Osteoblast (primary cell): ENCODE data around the gene FHIT. TPM values are rescaled to one million over a fixed set of nuclear protein-coding genes. Genes with fewer than 3 reads are reported as not detected.

Experiments used
- DNase-seq: peaks from one replicate; pipeline ENCODE4 v3.0.0; 2011; ENCODE audit warnings: low spot score, mixed read lengths; ENCODE audit not compliant: insufficient read length; ENCODE audit errors: missing footprints
- H2AFZ ChIP-seq: 2 replicates; pipeline ENCODE4 v1.6.0; 2011; ENCODE audit warnings: mild to moderate bottlenecking, low read length
- H3K27ac ChIP-seq: 2 replicates; pipeline ENCODE4 v1.5.1; 2011; ENCODE audit warnings: mild to moderate bottlenecking, low read depth, low read length, moderate library complexity
- H3K27me3 ChIP-seq: 2 replicates; pipeline ENCODE4 v1.6.0; 2012; ENCODE audit warnings: mild to moderate bottlenecking, control low read depth, inconsistent platforms, low read length, moderate library complexity; ENCODE audit not compliant: insufficient read depth
- H3K36me3 ChIP-seq: 2 replicates; pipeline ENCODE4 v1.5.1; 2011; ENCODE audit warnings: mild to moderate bottlenecking, low read length, control low read depth, moderate library complexity; ENCODE audit not compliant: insufficient read depth
- H3K4me1 ChIP-seq: 2 replicates; pipeline ENCODE4 v1.5.1; 2011; ENCODE audit warnings: mild to moderate bottlenecking, low read length, control low read depth, moderate library complexity; ENCODE audit not compliant: insufficient read depth
- H3K4me2 ChIP-seq: 2 replicates; pipeline ENCODE4 v1.6.0; 2011; ENCODE audit warnings: mild to moderate bottlenecking, low read length; ENCODE audit not compliant: insufficient read depth
- H3K4me3 ChIP-seq: fragments of 200-600 bp; sonication (generic); 3 replicates; pipeline ENCODE4 v1.5.1; 2012; ENCODE audit warnings: mild to moderate bottlenecking, low read length, inconsistent platforms; ENCODE audit not compliant: insufficient read depth
- H3K79me2 ChIP-seq: 2 replicates; pipeline ENCODE4 v1.6.0; 2012; ENCODE audit warnings: mild to moderate bottlenecking, low read length, control low read depth, inconsistent platforms; ENCODE audit not compliant: insufficient read depth
- H3K9me3 ChIP-seq: 2 replicates; pipeline ENCODE4 v1.5.1; 2011; ENCODE audit warnings: low read depth, low read length, control low read depth
- H4K20me1 ChIP-seq: 2 replicates; pipeline ENCODE4 v1.6.0; 2012; ENCODE audit warnings: mild to moderate bottlenecking, low read length, control low read depth; ENCODE audit not compliant: insufficient read depth
- total RNA-seq: library from RNA; depleted of rRNA; stranded (reverse); fragments of >200 nt; gene quantifications from 2 replicates; pipeline ENCODE4 v1.2.3, GENCODE V29; 2012
- TF ChIP-seq, protein P1 (sequence below): IDR thresholded peaks from 2 replicates; pipeline ENCODE4 v1.5.1; 2011; ENCODE audit warnings: mild to moderate bottlenecking, low read depth, low read length, moderate library complexity; ENCODE audit errors: extremely low read depth

FHIT gene
- total RNA-seq, 1 donor = 3.3 TPM

DNA sequence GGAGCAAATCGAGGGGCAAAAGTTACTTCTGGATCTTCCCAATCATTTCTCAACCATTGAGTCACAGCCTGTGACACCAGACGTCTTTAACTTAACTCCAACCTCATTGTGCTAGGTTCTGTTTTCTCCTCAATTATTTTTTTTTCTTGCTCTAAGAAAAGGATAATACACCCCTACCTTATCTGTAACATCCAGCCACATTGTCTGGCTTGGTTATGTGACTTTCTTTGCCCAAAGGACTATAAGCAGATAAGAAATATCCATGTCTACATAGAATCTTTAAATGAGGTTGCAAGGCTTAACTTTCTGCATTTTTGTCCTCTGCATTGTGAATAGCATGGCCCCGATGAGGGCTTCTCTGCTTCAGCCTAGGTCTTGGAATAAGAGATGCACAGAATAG lies 1419.0 kb downstream of the FHIT start:
- no peak overlapping the region for H2AFZ ChIP-seq
- no peaks in the 10 kb centered on the region for H3K9me3 ChIP-seq
- DNase-seq = no peak
- H3K27me3 ChIP-seq = no peaks in the 10 kb centered on the region
- H4K20me1 ChIP-seq = no peaks in the 10 kb centered on the region
- H3K27ac ChIP-seq = no peak overlapping the region
- no peaks in the 10 kb centered on the region for H3K36me3 ChIP-seq
- H3K79me2 ChIP-seq = no peaks in the 10 kb centered on the region
- no peak overlapping the region for H3K4me2 ChIP-seq
- TF ChIP-seq, protein P1, sequence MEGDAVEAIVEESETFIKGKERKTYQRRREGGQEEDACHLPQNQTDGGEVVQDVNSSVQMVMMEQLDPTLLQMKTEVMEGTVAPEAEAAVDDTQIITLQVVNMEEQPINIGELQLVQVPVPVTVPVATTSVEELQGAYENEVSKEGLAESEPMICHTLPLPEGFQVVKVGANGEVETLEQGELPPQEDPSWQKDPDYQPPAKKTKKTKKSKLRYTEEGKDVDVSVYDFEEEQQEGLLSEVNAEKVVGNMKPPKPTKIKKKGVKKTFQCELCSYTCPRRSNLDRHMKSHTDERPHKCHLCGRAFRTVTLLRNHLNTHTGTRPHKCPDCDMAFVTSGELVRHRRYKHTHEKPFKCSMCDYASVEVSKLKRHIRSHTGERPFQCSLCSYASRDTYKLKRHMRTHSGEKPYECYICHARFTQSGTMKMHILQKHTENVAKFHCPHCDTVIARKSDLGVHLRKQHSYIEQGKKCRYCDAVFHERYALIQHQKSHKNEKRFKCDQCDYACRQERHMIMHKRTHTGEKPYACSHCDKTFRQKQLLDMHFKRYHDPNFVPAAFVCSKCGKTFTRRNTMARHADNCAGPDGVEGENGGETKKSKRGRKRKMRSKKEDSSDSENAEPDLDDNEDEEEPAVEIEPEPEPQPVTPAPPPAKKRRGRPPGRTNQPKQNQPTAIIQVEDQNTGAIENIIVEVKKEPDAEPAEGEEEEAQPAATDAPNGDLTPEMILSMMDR = no peak
- H3K4me1 ChIP-seq = no peaks in the 10 kb centered on the region
- no peak overlapping the region for H3K4me3 ChIP-seq

DNA sequence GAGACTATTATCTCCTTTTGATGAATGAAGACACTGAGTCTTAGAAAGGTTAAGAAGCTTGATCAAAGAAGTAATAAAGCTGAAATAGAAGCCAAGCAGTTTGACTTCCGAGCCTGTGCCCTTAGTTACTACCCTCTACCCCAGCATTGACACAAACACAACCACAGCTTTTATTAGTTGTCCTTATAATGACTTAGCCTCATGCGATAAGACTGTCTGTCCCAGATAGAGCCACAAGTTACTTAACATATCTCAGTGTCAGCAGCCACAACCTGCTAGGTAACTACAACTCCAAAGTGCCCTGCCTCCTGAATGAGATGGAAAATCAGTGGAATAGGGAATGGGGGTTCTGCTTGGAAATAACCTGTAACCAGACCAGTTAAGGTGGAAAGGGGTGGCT lies 1419.9 kb downstream of the FHIT start:
- no peak for DNase-seq
- no peaks in the 10 kb centered on the region for H4K20me1 ChIP-seq
- H2AFZ ChIP-seq = no peak overlapping the region
- no peak overlapping the region for H3K27ac ChIP-seq
- H3K4me1 ChIP-seq = no peaks in the 10 kb centered on the region
- H3K27me3 ChIP-seq = no peaks in the 10 kb centered on the region
- H3K9me3 ChIP-seq = no peaks in the 10 kb centered on the region
- no peaks in the 10 kb centered on the region for H3K79me2 ChIP-seq
- TF ChIP-seq, protein P1 = no peak
- no peaks in the 10 kb centered on the region for H3K36me3 ChIP-seq
- H3K4me2 ChIP-seq = no peak overlapping the region
- H3K4me3 ChIP-seq = no peak overlapping the region

DNA sequence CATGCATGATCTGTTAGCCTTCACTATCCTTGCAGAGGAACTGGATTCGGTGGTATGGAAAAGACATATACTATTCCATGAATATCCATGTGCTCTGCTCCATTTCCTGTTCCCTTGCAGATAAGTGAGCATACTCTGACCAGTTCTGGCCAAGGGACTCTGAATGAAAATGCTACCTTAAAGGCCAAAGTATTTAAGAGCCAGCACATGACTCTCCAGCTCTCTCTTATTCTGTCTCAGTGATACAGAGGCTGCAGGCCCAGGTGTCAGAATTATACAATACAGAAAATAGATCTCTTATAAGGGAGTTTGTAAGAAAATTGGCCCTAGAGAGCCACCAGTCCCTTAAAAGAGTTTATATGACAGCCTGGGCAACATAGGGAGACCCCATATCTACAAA lies 1421.7 kb downstream of the FHIT start:
- no peak overlapping the region for H2AFZ ChIP-seq
- H3K27ac ChIP-seq = no peak overlapping the region
- no peaks in the 10 kb centered on the region for H3K79me2 ChIP-seq
- no peaks in the 10 kb centered on the region for H3K36me3 ChIP-seq
- no peak overlapping the region for H3K4me2 ChIP-seq
- DNase-seq = no peak
- no peaks in the 10 kb centered on the region for H3K9me3 ChIP-seq
- H4K20me1 ChIP-seq = no peaks in the 10 kb centered on the region
- TF ChIP-seq, protein P1 = no peak
- no peak overlapping the region for H3K4me3 ChIP-seq
- no peaks in the 10 kb centered on the region for H3K27me3 ChIP-seq
- H3K4me1 ChIP-seq = no peaks in the 10 kb centered on the region

DNA sequence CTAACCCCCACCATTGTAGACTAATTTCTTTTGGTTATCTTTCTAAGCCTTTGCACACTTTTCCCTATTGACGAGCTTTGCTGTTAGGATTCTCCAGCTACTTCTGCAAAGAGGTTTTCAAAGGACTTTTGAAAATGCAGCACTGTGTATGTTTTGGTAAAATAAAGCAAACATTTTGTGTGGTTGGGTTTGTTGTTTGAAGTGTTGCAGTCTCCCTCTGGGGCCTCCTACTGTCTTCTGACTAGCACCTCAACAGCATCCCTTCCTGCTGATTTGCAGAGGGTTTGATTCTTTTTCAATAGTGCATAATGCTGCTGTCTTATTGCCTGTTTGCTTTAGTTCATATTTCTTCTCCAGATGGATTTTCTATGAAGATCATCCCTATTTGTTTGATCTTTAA lies 1426.4 kb downstream of the FHIT start:
- H3K27me3 ChIP-seq = no peaks in the 10 kb centered on the region
- H3K79me2 ChIP-seq = no peaks in the 10 kb centered on the region
- no peaks in the 10 kb centered on the region for H3K36me3 ChIP-seq
- H4K20me1 ChIP-seq = no peaks in the 10 kb centered on the region
- no peak for DNase-seq
- H3K9me3 ChIP-seq = no peaks in the 10 kb centered on the region
- H3K4me2 ChIP-seq = no peak overlapping the region
- TF ChIP-seq, protein P1 = no peak
- no peak overlapping the region for H3K4me3 ChIP-seq
- no peak overlapping the region for H2AFZ ChIP-seq
- no peak overlapping the region for H3K27ac ChIP-seq
- no peaks in the 10 kb centered on the region for H3K4me1 ChIP-seq
